Transverse colon (tissue), 4 donors: ENCODE data around the gene FAM120AOS.

Source experiments
- CTCF ChIP-seq, 5 experiments: fragments of 200-600 bp in 3 of 5; fragments of 450-650 bp in 2 of 5; sonication (generic) in 3 of 5; IDR thresholded peaks; 1 replicate in 2 of 5; 2 replicates in 3 of 5; pipeline ENCODE4 v1.5.1; 2016 to 2017; ENCODE audit warnings: antibody characterized with exemption in 5 of 5, inconsistent platforms in 3 of 5, mild to moderate bottlenecking in 2 of 5, moderate library complexity in 1 of 5
- EP300 ChIP-seq: sonication (generic); formaldehyde crosslinking; IDR thresholded peaks from one replicate; pipeline ENCODE4 v1.6.1; 2017; ENCODE audit warnings: antibody characterized with exemption, low read depth
- POLR2A ChIP-seq: fragments of 450-650 bp; IDR thresholded peaks from one replicate; pipeline ENCODE4 v1.6.1; 2016; ENCODE audit warnings: antibody characterized with exemption, mild to moderate bottlenecking, moderate library complexity
- POLR2AphosphoS5 ChIP-seq, 3 donors: sonication (generic); formaldehyde crosslinking; IDR thresholded peaks; one replicate each; pipeline ENCODE4 v1.6.1; 2016; ENCODE audit warnings: antibody characterized with exemption in 3 of 3

GRCh38 chr9:93477397-93477796, 24.0 kb upstream of the FAM120AOS start:
- TF ChIP-seq POLR2A = no peak
- no peak for TF ChIP-seq CTCF (IDR thresholded peaks at IDR 0.05)
- TF ChIP-seq POLR2AphosphoS5 (IDR thresholded peaks at IDR 0.05) = no peak
- no peak for TF ChIP-seq EP300
